Endothelial cell of hepatic sinusoid (primary cell): ENCODE results near the gene ANAPC7.
"Not testable (repeated sequence)": the region's sequence is repeated elsewhere in the genome, so short reads cannot be mapped to it uniquely, and the experiment has no call there.

Experiments
- in situ Hi-C: cut with HindIII; loops from 2 replicates; pipeline ENCODE4 v1.10.0; 2017; ENCODE audit warnings: low sequenced_read_pairs

The ANAPC7 gene

GRCh38 chr12:110373962-110374611, 29.4 kb downstream of the ANAPC7 start:
- in situ Hi-C loops = no loop called here

GRCh38 chr12:110373425-110373824, 30.1 kb downstream of the ANAPC7 start:
- in situ Hi-C loops = no loop called here

- in situ Hi-C loops = no loop called here
Observed at GRCh38 chr12:110373025-110373424, 30.5 kb downstream of the ANAPC7 start.

GRCh38 chr12:110372056-110372425, 31.5 kb downstream of the ANAPC7 start:
- in situ Hi-C loops = no loop called here

DNA sequence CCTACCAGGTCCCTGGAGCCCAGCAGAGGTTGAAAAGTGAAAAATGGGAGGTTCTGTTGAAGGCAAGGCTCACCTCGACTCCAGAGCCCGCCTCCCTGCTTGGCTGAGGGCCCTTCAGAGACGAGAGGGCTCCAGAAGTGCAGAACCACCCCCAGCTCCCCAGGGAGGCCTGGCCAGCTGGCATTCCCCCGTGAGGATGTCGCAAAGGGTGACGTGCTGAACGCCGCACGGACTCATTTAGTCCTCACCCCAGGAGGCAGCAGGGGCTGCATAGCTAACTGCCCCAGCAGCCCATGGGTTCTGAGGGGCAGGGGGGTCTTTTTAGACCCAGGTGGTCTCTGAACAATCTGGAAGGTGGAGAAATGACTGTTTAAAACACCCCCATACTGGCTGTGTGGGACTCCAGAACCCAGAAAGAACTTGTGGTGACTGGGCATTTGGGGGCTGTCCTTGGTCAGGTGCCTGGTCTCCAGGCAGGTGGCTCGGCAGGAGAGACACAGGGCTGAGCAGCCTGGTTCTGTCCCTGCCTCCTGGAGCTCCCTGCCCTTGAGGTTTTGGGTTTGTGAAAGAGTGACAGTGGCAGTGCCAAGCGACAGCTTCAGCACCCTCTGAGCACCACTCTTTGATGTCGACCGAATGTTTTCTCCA, 32.0 kb downstream of the ANAPC7 start:
- in situ Hi-C loops = no loop called here

DNA sequence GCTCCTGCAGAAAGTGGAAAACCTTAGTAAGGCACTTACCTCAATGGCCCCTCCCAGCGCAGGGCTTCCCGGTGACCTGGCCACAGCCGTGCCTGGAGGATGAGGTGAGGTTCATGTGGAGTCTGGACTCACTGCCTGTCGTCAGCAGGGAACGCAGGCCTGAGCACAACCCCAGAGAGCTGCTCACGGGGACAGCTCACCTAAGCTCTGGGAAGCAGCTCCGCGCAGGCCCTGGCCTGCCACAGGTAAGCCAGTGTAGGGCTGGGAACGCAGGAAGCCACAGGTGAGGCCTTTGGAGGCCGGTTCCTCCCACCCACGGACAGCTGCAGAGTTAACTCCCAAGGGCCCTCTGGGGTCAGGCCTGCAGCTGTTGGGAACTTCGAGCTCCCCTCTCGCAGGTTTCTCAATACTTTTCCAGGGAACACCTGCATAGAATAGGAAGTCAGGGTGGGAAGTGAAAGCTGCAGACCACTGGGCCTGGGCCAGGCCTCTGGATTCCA, 32.7 kb downstream of the ANAPC7 start:
- in situ Hi-C loops = no loop called here

DNA sequence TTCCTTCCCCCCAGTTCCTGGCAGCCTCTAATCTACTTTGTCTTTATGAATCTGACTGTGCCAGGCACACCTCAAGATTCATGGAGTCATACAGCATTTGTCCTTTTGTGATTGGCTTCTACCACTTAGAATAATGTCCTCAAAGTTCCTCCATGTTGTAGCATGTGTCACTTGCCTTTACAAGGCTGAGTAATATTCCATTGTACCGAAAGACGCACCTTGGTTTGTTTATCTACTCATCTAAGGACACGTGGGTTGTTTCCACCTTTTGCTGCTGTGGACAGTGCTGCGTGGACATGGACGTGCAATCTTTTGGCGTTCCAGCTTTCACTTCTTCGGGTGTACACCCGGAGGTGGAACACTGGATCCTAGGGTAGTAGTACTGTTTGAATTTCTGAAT, 33.5 kb downstream of the ANAPC7 start:
- in situ Hi-C loops = no loop called here

- in situ Hi-C loops = no loop called here
Observed at GRCh38 chr12:110367181-110367864, 36.2 kb downstream of the ANAPC7 start.

- in situ Hi-C loops = no loop called here
Observed at GRCh38 chr12:110366321-110367142, 37.0 kb downstream of the ANAPC7 start.

GRCh38 chr12:110365489-110366320, 37.8 kb downstream of the ANAPC7 start:
- in situ Hi-C loops = no loop called here

DNA sequence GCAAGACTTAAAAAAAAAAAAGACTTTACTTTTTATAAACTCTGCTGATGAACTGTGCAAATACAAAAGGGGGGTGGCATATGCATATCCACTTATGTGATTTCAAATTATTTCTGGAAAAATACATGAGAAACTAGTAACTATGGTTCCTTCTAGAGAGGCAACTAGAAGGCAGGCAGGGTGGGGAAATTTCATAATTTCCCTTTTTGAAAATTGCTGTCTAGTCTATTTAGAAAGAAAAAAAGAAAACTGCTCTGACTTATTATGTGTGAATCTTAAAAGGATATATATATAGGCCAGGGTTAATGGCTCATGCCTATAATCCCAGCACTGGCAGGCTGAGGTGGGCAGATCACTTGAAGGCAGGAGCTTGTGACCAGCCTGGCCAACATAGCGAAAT, 42.3 kb downstream of the ANAPC7 start:
- in situ Hi-C loops = no loop called here

DNA sequence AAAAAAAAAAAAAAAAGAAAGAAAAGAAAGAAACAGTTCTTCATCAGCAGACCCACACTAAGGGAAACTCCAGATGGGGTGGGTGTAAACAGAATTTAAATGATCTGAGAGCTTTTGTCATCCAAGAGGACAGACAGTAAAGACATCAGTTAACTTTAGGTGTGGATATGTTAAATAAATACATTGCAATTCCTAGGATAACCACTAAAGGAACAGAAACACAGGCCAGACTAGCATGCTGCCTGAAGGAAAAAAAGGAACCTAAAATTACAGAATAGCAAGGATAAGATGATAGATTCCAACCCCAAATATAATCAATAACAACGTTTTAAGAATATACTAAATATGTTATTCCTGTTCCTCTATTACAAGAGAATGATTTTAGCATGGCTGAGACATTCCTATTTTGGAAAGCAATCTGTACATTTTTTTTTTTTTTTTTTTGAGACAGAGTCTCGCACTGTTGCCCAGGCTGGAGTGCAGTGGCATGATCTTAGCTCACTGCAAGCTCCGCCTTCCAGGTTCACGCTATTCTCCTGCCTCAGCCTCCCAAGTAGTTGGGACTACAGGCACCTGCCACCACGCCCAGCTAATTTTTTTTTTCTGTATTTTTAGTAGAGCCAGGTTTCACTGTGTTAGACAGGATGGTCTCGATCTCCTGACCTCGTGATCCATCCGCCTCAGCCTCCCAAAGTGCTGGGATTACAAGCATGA, 45.0 kb downstream of the ANAPC7 start:
- in situ Hi-C loops = not testable (repeated sequence)

GRCh38 chr12:110355073-110355472, 48.4 kb downstream of the ANAPC7 start:
- in situ Hi-C loops = no loop called here

GRCh38 chr12:110354172-110354780, 49.2 kb downstream of the ANAPC7 start:
- in situ Hi-C loops = no loop called here

DNA sequence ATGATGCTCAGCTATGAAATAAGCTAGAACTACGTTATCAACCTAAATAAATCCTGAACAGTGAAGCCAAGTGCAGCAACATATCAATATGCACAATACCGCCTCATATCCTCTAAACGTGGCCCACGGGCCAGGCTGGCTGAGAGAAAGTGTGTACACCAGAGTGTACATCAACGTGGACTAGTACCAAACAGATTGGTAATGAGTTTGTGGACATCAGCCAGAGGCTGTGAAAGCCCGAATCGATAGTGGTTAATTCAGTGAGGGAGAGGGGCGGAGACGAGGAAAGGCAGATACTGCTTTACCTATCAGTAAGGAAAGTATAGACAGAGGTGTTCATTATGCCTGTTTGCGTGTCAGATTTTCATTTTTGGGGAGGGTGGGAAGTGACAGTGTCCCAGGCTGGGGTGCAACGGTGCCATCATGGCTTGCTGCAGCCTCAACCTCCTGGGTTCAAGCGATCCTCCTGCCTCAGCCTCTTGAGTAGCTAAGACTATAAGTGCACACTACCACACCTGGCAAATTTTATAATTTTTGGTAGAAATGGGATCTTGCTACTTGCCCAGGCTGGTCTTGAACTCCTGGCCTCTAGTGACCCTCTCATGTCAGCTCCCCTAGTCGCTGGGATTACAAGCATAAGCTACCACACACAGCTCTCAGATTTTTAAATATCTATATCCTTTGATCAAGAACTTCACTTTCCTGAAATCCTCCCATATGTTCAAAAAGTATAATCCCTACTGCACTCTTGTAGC, 50.1 kb downstream of the ANAPC7 start:
- in situ Hi-C loops = no loop called here

DNA sequence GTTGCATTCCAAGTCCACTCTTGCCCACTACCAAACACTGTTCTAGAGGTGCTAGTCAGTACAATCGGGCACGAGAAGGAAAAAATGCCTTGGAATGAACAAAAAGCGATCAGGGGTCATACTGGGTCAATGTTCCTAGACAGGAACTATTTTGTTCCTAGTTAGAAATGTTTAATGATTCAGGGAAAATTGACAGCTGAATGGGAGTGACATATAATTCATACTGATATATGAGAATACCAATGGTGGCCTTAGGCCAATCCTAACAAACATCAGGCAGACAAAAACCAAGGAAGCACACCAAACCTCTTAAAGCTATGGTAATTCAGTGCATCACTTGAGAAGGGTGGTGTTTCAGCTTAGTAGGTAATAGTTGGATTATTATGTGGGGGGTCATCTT, 51.1 kb downstream of the ANAPC7 start:
- in situ Hi-C loops = no loop called here

DNA sequence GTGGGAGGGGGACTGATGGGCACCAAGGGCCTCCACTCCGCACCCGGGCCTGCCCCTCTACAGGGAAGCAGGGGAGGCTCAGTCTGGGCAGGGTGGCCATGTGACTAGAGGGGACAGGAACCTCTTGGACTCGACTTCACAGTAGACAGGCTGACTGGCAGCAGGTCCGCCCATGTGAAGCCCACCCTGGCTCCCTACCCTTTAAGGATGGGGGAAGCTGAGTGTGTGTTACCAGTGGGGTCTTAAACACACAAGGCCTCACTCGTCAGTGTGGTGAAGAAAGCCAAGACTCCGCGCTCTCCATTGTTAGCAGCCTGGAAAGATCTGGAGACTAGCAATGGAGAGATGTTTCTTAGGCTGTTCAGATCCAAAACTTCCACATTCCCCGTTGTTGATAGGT, 52.4 kb downstream of the ANAPC7 start:
- in situ Hi-C loops = no loop called here

DNA sequence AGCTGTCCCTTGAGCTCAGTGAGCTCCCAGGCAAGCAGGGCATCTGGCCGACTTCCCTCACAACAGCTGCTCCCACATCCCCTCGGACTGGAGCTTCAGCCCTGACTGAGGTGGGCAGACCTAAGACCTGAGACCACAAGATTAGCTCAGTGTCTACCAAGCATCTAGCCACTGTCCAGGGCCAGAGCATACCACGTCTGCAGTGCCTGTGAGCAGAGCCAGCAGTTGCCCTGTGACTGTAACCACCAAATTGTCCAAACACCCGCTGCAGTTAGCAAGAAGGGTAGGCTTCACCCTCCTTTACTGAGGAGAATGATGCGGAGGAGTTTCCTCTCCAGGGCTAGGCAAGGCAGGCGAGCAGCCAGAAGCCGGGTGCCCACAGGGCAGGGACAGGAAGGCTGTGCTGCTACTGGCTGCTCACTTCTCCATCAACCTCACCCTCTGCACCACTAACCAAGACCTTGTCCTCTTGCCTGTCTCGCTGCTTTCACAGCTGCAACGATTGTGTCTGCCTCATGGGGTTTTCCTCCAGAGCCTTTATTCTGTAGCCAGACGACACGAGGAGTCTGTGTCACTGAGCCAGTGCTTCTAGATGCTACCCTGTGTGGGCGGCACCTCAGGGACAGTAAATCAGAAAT, 53.9 kb downstream of the ANAPC7 start:
- in situ Hi-C loops = no loop called here
